ENCODE measurements around the gene NDUFAF8.

Gene NDUFAF8

DNA sequence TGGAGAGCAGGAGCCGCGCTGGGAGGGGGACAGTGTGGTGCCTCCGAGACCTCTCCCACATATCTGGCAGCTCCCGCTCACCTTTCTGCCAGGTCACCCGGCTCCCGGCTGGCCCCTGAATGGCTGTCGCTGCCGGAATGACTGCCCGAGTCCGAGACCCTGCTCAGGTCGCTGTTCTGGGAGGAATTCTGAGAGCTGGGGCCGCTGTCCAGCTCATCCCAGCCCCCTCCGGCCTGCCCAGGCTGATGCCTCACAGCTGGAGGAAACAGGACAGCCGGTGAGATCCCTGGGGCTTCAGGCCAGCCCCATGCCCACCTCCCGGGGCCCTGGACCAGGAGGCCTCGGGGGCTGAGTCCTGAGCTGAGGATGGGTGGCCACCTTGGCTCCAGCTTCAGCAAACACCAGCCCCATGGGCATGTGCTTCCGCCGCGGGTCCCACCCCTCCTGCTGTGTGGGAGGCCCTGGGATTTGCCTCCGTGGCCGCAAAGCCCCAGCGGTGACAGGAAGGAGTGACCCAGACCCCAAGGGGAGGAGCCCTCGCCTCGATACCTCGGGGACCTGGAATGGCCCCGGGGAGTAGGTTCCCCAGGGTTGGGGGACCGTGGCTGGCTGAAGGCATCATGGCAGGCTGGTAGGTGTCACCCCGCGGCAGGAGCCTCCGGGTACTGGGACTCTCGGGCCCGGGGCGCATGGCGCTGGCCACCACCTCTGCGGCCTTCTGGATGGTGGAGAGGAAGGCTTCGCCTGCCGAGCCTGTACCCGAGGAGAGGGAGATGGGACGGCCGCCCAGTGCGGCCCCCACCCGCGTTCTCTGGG is 7.1 kb upstream of the NDUFAF8 start:
- peaks cover 0 to 2% (median 0%) of the 10 kb centered on the region in 5 donors for H3K9me3 ChIP-seq (ENCODE audit: control insufficient read depth in 5 of 5, low read length in 5 of 5)
- peaks cover 0 to 11% (median 6%) of the 10 kb centered on the region in 5 donors for H3K4me1 ChIP-seq (ENCODE audit: control insufficient read depth in 5 of 5, insufficient read depth in 5 of 5, low read length in 5 of 5)
- H3K36me3 ChIP-seq (ENCODE audit: control insufficient read depth in 5 of 5, insufficient read depth in 5 of 5, low read length in 5 of 5), result peaks cover 0 to 65% (median 52%) of the 10 kb centered on the region in 5 donors
- H3K9ac ChIP-seq (ENCODE audit: low read length in 5 of 5), result no peak overlapping the region
- H3K27ac ChIP-seq (ENCODE audit: low read depth, low read length), result no peak overlapping the region
- no peak overlapping the region for H3K4me3 ChIP-seq (ENCODE audit: low read depth in 1 of 5, low read length in 5 of 5)
- no peaks in the 10 kb centered on the region for H3K27me3 ChIP-seq (ENCODE audit: control insufficient read depth in 5 of 5, insufficient read depth in 4 of 5, low read length in 5 of 5)

DNA sequence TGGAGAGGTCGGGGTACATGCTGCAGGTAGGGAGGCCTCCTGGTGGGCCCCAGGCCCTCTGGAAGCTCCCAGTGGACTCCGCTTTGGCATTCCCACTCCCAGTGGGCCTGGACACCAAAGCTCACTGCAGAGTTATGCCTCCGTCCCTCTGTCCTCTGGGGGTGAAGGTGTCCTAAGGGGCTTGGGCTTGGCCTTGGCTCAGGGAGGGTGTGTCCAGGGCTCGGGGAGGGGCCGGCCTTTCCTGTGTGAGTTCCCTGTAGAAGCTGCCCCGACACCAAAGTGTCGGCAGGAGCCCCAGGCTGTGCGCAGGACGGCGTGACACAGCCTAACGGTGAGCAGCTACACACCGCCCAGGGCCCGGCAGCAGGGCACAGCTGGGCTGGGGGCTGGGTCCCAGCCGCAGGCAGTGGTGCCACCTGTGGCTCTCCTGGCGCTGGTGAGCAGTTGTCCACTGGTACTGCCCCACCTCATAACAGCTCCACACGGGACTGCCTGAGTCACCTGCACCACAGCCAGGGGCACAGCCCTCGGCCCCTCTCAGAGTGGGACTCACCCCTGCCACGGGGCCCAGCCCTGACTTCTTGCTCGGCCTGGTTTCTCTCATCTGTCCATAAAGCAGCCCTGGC is 6.4 kb upstream of the NDUFAF8 start:
- Histone ChIP-seq H3K4me3 (ENCODE audit: low read depth in 1 of 5, low read length in 5 of 5) (no peak overlapping the region), H3K27ac (ENCODE audit: low read depth, low read length) (no peak overlapping the region), H3K4me1 (ENCODE audit: control insufficient read depth in 5 of 5, insufficient read depth in 5 of 5, low read length in 5 of 5) (peaks cover 6 to 18% (median 13%) of the 10 kb centered on the region in 5 donors), H3K36me3 (ENCODE audit: control insufficient read depth in 5 of 5, insufficient read depth in 5 of 5, low read length in 5 of 5) (peaks cover 0 to 65% (median 52%) of the 10 kb centered on the region in 5 donors), H3K9ac (ENCODE audit: low read length in 5 of 5) (no peak overlapping the region), H3K9me3 (ENCODE audit: control insufficient read depth in 5 of 5, low read length in 5 of 5) (no peaks in the 10 kb centered on the region), H3K27me3 (ENCODE audit: control insufficient read depth in 5 of 5, insufficient read depth in 4 of 5, low read length in 5 of 5) (no peaks in the 10 kb centered on the region)

DNA sequence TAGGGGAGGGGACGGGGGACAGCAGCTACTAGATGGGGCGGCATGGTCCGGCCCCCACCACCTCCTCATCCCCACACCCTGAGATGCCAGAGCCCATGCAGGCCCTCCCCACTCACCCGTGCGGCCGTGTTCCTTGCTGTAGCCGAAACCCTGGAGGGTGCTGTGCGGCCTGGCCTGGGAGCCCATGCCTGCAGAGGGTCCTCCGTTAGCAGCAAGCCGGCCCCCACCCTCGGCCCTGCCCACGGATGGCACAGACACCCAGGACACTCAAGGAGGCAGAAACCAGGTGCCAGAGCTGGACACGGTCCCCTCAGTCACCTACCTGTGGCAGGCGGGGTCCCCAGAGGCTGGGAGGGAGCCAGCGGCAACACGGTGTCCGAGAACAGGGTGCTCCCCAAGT is 5.8 kb upstream of the NDUFAF8 start:
- Histone ChIP-seq H3K27ac (ENCODE audit: low read depth, low read length) (no peak overlapping the region), H3K9me3 (ENCODE audit: control insufficient read depth in 5 of 5, low read length in 5 of 5) (no peaks in the 10 kb centered on the region), H3K4me3 (ENCODE audit: low read depth in 1 of 5, low read length in 5 of 5) (no peak overlapping the region), H3K27me3 (ENCODE audit: control insufficient read depth in 5 of 5, insufficient read depth in 4 of 5, low read length in 5 of 5) (no peaks in the 10 kb centered on the region), H3K9ac (ENCODE audit: low read length in 5 of 5) (no peak overlapping the region), H3K4me1 (ENCODE audit: control insufficient read depth in 5 of 5, insufficient read depth in 5 of 5, low read length in 5 of 5) (peaks cover 10 to 24% (median 19%) of the 10 kb centered on the region in 5 donors), H3K36me3 (ENCODE audit: control insufficient read depth in 5 of 5, insufficient read depth in 5 of 5, low read length in 5 of 5) (peaks cover 0 to 63% (median 52%) of the 10 kb centered on the region in 5 donors)

DNA sequence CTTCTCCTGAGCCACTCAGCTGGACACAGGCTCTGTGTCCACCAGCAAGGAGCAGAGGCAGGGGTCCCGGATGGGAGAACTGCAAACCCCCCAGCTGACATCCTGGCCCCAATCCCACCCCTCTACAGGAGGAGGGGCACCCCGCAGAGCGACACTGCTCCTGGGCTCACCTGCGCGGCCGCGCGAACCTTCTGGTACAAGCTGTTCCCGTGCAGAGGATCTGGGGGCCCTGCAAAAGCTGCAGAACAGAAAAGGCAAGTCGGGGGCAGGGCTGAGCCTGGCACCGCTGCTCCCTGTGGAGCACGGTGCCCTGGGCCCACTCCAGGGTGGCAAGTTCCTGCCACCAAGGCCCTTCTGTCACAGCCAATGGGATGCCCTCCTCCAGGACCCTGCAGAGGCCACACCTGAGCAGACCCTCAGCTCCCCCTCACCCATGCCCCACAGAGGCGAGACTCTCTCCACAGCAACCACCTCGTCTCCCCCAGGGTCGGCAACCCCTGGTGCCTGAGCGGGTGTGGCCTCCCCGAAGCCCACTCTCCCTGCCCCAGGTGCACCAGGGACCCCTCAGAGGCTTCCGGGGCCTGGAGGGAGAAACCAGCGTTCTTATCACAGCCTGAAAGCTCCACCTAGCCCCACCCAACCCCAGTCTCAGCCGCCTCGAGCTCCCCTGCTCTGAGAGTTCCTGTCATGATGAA is 5.2 kb upstream of the NDUFAF8 start:
- Histone ChIP-seq H3K9ac (ENCODE audit: low read length in 5 of 5) (no peak overlapping the region), H3K9me3 (ENCODE audit: control insufficient read depth in 5 of 5, low read length in 5 of 5) (no peaks in the 10 kb centered on the region), H3K36me3 (ENCODE audit: control insufficient read depth in 5 of 5, insufficient read depth in 5 of 5, low read length in 5 of 5) (peaks cover 0 to 56% (median 46%) of the 10 kb centered on the region in 5 donors), H3K4me1 (ENCODE audit: control insufficient read depth in 5 of 5, insufficient read depth in 5 of 5, low read length in 5 of 5) (peaks cover 10 to 23% (median 22%) of the 10 kb centered on the region in 5 donors), H3K4me3 (ENCODE audit: low read depth in 1 of 5, low read length in 5 of 5) (no peak overlapping the region), H3K27ac (ENCODE audit: low read depth, low read length) (no peak overlapping the region), H3K27me3 (ENCODE audit: control insufficient read depth in 5 of 5, insufficient read depth in 4 of 5, low read length in 5 of 5) (no peaks in the 10 kb centered on the region)

DNA sequence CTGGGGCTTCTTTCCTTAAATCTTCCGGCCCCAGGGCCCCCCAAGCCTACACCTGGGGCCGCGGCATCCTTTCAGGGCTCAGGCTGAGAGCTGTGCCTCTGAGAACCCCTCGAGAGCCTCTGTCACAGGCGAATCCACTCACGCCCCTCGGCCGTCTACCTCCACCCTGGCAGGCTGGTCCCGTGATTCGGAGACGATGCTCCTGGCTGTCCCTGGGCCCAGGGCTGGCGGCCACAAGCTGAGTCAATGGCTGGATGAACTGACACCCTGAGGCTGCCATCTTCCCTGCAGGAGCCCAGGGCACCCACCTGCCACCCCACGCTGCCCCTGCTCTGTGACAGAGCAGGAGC is 4.6 kb upstream of the NDUFAF8 start:
- H3K9me3 ChIP-seq (ENCODE audit: control insufficient read depth in 5 of 5, low read length in 5 of 5), result no peaks in the 10 kb centered on the region
- H3K36me3 ChIP-seq (ENCODE audit: control insufficient read depth in 5 of 5, insufficient read depth in 5 of 5, low read length in 5 of 5), result peaks cover 0 to 53% (median 43%) of the 10 kb centered on the region in 5 donors
- H3K9ac ChIP-seq (ENCODE audit: low read length in 5 of 5), result no peak overlapping the region
- H3K4me3 ChIP-seq (ENCODE audit: low read depth in 1 of 5, low read length in 5 of 5), result no peak overlapping the region
- no peak overlapping the region for H3K27ac ChIP-seq (ENCODE audit: low read depth, low read length)
- peaks cover 10 to 23% (median 22%) of the 10 kb centered on the region in 5 donors for H3K4me1 ChIP-seq (ENCODE audit: control insufficient read depth in 5 of 5, insufficient read depth in 5 of 5, low read length in 5 of 5)
- H3K27me3 ChIP-seq (ENCODE audit: control insufficient read depth in 5 of 5, insufficient read depth in 4 of 5, low read length in 5 of 5), result no peaks in the 10 kb centered on the region

DNA sequence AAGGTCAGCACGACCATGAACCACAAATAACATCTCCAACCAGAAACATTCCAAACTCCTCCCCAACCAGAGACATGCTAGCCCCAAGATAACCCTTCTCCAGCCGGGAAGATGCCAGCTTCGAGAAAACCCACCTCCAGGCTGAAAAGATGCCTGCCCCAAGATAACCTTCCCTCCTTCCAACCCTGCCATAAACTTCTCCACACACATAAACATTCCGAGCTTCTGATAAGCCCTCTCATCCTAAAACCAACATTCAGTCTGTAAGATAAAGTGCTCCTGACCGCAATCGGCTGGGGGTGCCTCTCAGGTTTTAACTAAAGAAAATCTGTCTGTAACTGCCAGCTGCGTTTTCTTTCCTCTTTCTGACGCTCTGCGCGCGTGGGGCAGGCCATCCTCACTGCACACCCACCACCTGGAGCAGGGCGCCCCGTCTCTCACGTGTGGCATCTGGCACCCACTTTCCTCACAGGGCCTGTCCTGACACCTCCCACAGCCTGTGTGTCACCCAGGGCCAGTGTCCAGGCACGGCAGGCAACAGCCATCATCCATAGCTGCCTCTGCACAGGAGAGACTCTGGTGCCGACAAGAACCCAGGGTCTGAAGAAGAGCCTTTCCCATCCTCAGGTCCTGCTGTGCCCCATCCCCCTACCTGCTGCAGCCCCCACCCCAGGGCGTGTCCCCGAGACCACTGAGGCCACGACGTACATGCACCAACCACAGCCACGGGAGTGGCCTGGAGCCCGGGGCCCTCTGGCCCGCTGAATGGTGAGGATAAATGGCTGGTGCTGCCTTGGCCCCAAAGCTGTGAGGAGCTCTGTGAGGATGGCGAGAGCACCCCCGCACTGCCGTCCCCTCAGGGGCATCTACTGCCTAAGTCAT is 3.9 kb upstream of the NDUFAF8 start:
- peaks cover 0 to 46% (median 37%) of the 10 kb centered on the region in 5 donors for H3K36me3 ChIP-seq (ENCODE audit: control insufficient read depth in 5 of 5, insufficient read depth in 5 of 5, low read length in 5 of 5)
- H3K27ac ChIP-seq (ENCODE audit: low read depth, low read length), result no peak overlapping the region
- H3K9ac ChIP-seq (ENCODE audit: low read length in 5 of 5), result peak overlapping the region in 1 of 5 donors; percentile 25
- H3K9me3 ChIP-seq (ENCODE audit: control insufficient read depth in 5 of 5, low read length in 5 of 5), result no peaks in the 10 kb centered on the region
- H3K27me3 ChIP-seq (ENCODE audit: control insufficient read depth in 5 of 5, insufficient read depth in 4 of 5, low read length in 5 of 5), result no peaks in the 10 kb centered on the region
- H3K4me1 ChIP-seq (ENCODE audit: control insufficient read depth in 5 of 5, insufficient read depth in 5 of 5, low read length in 5 of 5), result peaks cover 12 to 29% (median 29%) of the 10 kb centered on the region in 5 donors
- no peak overlapping the region for H3K4me3 ChIP-seq (ENCODE audit: low read depth in 1 of 5, low read length in 5 of 5)

DNA sequence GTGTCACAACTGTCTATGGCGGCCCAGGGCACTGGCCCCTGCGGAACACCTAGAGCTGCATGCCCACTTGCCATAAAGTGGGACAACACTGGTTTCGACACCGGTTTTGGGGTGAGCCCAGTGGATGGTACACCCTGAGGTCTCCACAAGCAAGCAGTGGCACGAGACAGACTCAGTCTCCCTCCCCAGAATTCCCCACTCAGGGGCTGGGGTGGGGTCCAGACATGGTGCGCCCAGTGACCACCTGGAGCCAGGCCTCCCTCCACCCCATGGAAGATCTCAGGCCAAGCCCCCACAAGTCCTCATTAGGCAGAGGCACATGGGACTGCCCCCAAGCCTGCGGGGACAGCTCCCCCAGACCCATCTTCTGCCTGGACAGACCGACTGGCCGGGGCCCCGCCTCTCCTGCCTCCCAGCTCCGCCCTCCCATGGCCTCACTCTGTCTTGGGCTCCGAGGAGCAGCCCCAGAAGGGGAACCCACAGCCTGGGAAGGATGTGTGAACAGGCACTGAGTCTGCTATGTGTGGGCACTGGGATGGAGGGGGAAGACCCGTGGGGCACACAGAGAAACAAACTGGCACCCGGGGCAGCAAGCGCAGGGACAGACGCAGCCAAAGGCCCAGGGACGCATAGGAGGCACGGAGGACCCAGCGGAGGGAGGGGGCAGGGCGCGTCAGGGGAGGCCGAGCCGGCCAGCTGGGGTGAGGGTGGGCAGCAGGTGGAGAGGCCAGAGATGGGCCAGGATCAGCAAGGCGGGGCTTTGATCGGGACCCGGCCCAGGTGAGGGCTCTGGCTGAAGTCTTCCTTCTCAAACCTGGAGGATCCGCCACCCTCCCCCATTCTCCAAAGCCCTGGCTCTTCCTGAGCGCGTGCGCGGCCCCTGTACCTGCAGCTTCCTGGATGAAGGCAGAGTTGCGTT is 3.0 kb upstream of the NDUFAF8 start:
- Histone ChIP-seq H3K4me3 (ENCODE audit: low read depth in 1 of 5, low read length in 5 of 5) (no peak overlapping the region), H3K4me1 (ENCODE audit: control insufficient read depth in 5 of 5, insufficient read depth in 5 of 5, low read length in 5 of 5) (peaks cover 12 to 35% (median 31%) of the 10 kb centered on the region in 5 donors), H3K27me3 (ENCODE audit: control insufficient read depth in 5 of 5, insufficient read depth in 4 of 5, low read length in 5 of 5) (no peaks in the 10 kb centered on the region), H3K9me3 (ENCODE audit: control insufficient read depth in 5 of 5, low read length in 5 of 5) (no peaks in the 10 kb centered on the region), H3K9ac (ENCODE audit: low read length in 5 of 5) (no peak overlapping the region), H3K36me3 (ENCODE audit: control insufficient read depth in 5 of 5, insufficient read depth in 5 of 5, low read length in 5 of 5) (peaks cover 0 to 40% (median 28%) of the 10 kb centered on the region in 5 donors), H3K27ac (ENCODE audit: low read depth, low read length) (no peak overlapping the region)

DNA sequence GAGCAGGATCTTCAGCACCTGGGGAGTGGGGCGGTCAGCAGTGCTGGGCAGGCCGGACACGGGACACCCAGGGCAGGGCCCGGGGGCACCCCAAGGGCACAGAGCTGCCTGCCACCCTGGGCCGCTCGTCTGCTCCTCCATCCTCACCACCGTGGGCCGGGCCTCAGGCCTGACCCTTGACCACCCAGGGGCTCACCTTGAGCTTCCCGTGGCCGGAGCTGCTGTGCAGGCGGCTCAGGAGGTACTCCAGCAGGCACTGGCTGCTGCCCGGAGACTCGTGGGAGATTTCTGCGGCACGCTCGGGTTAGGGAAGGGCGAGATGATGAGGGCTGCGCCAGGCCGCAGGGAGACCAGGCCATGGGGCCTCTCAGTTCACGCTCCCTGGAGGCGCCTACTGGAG is 2.3 kb upstream of the NDUFAF8 start:
- H3K27ac ChIP-seq (ENCODE audit: low read depth, low read length), result no peak overlapping the region
- H3K4me3 ChIP-seq (ENCODE audit: low read depth in 1 of 5, low read length in 5 of 5), result no peak overlapping the region
- H3K36me3 ChIP-seq (ENCODE audit: control insufficient read depth in 5 of 5, insufficient read depth in 5 of 5, low read length in 5 of 5), result peaks cover 0 to 37% (median 21%) of the 10 kb centered on the region in 5 donors
- no peaks in the 10 kb centered on the region for H3K9me3 ChIP-seq (ENCODE audit: control insufficient read depth in 5 of 5, low read length in 5 of 5)
- H3K27me3 ChIP-seq (ENCODE audit: control insufficient read depth in 5 of 5, insufficient read depth in 4 of 5, low read length in 5 of 5), result no peaks in the 10 kb centered on the region
- peaks cover 12 to 35% (median 31%) of the 10 kb centered on the region in 5 donors for H3K4me1 ChIP-seq (ENCODE audit: control insufficient read depth in 5 of 5, insufficient read depth in 5 of 5, low read length in 5 of 5)
- no peak overlapping the region for H3K9ac ChIP-seq (ENCODE audit: low read length in 5 of 5)

All from subcutaneous abdominal adipose tissue (tissue), 5 donors.